Activated CD8-positive, alpha-beta memory T cell treated with anti-CD3 and anti-CD28 coated beads for 1 hour (primary cell): ENCODE results near the gene VMAC.

Experiments used
- DNase-seq, 2 donors: peaks; one replicate each; pipeline ENCODE4 v3.0.0-alpha.2; 2020; ENCODE audit warnings: low read depth in 1 of 2; ENCODE audit errors: extremely low read depth in 1 of 2

The VMAC gene

GRCh38 chr19:5950741-5951140, 46.1 kb downstream of the VMAC start:
- no peak for DNase-seq

DNA sequence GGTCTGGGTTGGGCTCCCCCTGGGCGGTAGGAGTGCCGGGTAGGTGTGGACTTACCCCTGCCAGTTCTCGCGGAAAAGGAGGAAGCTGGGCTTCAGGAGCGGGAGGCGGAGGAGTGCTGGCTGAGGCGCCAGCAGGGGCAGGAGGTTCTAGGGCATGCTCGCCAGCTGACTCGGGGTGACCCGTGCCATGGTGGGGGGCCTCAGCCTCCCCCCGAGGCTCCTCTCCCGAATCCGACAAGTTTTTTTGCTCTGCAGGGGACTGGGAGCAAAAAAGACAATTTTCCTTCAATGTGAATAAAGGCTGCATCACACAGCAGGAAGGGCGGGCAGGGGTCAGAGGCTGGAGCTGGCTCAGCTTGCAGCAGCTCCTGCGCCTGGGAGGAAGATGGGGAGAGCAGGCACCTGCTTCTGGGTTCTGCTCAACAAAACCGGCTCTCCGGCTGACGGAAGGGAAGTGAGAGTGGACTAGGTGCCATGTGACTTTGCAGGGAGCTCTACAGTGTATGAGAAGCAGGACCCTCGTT, 46.7 kb downstream of the VMAC start:
- DNase-seq = no peak

DNA sequence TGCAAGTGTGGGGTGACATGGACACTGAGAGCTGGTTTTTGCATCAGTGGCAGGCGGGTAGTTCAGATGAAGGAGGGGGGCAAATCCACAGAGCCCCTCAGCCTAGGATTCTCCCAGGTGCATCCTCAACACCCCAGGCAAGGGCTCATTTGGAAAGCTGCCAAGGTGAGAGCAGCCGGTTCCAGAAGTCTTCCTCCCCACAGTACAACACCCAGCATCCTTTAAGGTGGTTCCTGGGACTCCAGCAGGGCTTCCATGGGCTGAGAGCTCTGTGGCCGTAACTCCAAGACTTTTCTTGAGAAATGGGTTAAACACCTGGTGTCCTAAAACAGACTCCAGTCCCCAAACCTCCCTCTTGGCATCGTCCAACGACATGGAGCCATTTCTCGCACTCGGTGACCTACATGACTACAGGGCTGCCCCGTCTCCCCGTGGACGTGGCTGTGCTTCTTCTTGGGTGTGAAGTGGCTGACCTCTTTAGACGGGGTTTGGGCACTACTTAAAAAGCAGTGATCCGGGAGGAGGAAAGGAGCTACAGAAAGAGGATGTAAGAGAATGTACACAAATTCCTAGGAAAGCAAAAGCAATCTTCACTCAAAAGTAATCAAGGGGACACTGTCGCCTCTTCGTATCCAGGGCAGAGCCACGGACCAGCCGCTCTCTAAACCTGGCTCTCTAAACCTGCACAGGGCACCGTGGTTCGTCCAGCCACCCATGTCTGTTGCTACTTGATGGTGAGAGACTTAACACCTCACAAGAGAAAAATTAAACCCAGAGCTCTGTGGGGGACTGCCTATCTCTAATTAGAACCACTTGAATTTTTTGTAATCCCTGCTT, 47.7 kb downstream of the VMAC start:
- DNase-seq = no peak

DNA sequence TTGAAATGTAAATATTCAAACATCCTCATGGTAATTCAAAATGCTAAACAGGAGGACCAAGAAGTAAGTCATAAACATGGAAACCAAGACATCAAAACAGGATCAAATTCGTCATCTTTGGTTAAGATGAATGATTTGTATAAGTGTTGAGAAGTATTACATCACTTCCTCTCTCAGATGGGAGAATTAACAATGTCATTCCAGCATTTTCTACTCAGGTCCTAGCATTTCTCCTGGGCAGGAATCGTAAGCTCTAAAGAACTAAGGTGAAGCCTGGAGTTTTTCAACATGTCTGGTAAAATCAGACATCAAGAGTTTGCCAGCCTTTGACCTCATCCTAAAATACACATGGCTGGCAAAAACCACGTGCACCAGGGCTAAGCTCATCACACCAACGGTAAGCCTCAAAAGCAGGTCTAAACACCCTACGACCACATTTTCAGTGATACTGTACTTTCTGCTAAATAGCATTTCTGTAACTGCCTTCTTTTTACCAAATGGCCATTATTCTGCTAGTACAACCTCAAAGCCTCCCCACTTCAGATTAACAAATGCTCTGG, 48.4 kb downstream of the VMAC start:
- no peak for DNase-seq

- DNase-seq = no peak
These were observed 49.1 kb downstream of the VMAC start for GRCh38 chr19:5953680-5954213.

GRCh38 chr19:5954293-5954692, 49.6 kb downstream of the VMAC start:
- DNase-seq = no peak

GRCh38 chr19:5955636-5955935, 50.9 kb downstream of the VMAC start:
- DNase-seq = no peak

DNA sequence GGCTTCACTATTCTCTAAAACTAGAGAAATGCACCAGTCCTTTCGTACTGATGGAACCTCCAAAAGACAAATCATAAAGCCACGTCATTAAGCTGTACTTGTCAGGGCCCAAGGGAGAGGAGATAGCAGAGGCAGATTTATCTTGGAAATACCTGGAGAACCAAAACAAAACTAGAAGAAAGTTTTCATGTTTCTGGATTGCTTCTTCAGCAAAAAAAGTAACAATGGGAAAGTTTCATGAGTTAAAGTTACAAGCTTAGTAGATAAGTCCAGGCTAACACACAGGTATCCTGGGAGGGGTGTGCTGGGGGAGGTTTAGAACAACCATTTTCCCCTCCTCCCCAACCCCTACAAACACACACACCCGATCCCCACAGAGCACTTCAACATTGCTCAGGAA, 51.7 kb downstream of the VMAC start:
- DNase-seq = no peak

DNA sequence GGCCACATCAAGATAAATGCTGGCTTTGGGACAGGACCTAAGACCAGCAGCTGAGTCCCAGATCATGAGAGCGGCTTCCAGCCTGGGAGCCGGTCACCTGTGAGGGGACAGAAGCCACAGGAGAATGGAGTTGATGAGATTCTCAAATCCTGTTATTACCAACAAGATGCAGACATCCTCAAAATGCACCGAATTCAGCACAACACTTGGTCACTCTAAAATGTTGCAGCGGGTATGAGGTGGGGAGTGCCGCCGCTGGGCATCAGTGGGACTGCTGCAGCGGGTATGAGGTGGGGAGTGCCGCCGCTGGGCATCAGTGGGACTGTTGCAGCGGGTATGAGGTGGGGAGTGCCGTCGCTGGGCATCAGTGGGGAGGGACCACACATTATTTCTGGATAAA, 52.1 kb downstream of the VMAC start:
- DNase-seq = no peak

DNA sequence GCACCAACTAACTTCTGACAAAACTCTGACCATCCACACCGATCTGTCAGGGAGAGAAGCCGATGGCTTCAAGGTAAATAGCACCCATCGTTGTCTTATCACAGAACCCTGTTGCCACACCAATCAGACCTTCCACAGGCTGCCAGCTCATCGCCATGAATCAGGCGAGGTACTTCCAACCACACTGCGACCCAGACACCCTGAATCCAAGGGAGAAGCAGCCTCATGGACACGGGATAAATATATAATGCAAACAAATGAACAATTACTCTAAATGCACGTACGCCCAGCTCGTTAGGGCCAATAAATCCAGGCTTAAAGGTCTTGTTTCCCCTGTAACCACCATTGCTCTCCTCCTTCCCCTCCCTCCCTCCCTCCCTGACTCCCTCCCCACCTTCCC, 52.5 kb downstream of the VMAC start:
- DNase-seq = no peak

DNA sequence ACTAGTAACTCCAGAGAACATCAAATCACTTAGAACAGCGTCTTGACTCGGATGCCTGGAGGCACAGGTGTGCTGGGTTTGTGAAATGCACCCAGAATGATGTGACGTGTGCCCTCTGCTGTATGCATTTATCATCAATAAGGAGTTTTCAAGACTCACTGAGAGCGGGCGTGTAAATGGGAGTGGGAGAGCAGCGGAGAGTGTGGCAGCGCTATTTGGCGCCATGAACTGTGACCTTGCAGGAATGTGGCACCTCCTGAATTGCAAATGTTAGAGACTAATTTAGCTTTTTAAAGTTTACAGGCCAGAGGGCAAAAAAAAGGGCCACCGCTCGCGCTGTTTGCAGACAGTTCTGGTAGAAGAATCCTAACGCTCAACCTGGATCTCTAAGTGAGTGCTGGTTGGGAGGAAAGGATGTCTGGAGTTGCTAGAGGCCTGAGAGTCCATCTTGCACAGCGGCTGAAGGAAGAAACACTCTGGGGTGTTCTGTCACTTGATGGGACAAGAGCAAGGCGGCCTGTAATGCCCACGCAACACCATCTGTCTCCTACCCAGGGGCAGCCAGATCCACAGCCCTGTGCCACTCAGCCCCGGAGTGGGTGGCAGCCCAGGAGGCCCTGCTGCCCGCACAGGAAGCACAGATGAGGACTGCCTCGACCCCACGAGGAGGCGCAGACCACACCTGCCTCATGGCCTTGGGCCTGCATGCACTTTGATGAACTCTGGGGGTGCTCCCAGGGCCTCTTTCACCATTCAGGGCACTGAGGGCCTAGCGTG, 53.6 kb downstream of the VMAC start:
- no peak for DNase-seq

GRCh38 chr19:5958851-5959122, 54.1 kb downstream of the VMAC start:
- no peak for DNase-seq

DNA sequence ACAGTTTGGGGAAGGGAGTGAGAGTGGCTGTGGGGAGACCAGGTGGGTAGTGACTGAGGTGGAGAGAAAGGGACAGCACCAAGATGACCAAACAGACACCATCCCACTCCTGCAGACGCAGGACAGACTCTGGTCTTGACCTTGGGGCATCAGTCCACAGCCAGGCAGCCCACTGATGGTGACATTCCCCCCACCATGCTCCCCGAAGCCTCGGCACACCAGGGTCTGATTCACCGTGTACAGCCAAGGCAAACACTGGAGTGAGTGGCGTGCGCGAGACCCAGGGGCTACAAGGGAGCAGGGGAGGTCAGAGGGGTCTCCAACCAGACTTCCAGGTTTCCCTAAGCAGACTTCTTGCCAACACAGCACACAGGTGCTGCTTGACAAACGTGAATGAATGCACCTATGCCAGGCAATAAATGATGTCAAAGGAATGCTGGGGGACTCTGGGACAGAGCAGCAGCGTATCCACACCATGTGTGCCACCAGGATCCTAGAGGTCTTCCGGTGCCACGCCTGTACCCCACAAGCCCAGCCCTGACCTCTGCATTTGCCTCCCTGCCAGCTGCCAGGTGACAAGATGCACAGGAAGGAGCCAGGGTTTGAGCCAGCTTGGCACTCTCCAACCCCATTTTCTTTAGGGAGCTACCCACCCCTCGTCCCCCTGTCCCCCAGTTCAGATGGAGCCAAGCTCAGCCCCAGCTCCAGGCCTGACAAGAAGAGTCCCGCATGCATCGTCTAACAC, 54.8 kb downstream of the VMAC start:
- no peak for DNase-seq
